Pancreas (tissue), 10 donors: Measurements from ENCODE around the gene DCTN4. TPM values are rescaled to one million over a fixed set of nuclear protein-coding genes. Genes with fewer than 3 reads are reported as not detected.
"Not testable (repeated sequence)": the region's sequence is repeated elsewhere in the genome, so short reads cannot be mapped to it uniquely, and the experiment has no call there.

Experiments
- ATAC-seq, 4 donors: fragments of 200-7000 bp; cut with Tn5 transposase; one replicate each; pipeline versions ENCODE4 v1.8.0 to v1.9.1; 2020; ENCODE audit warnings: mild to moderate bottlenecking in 4 of 4, moderate library complexity in 4 of 4
- DNase-seq, 6 donors: peaks; one replicate each; pipeline ENCODE4 v3.0.0-alpha.2; 2020
- FAIRE-seq: peaks from 2 replicates; lab custom pipeline; 2012; peaks lifted over from hg19 to GRCh38; lab: Jason Lieb, UNC
- H3K27ac ChIP-seq, 4 donors: fragments of 200-600 bp; sonication (generic); 1 replicate in 3 of 4; 2 replicates in 1 of 4; pipeline versions ENCODE4 v1.5.0 to v1.8.0; 2020
- H3K27me3 ChIP-seq, 4 donors: fragments of 200-600 bp; one replicate each; pipeline ENCODE4 v1.8.0; 2021
- H3K36me3 ChIP-seq, 3 donors: fragments of 200-600 bp; sonication (generic) in 1 of 3; one replicate each; pipeline versions ENCODE4 v1.5.0 to v1.8.0; 2020 to 2021
- H3K4me1 ChIP-seq, 3 donors: fragments of 200-600 bp; one replicate each; pipeline ENCODE4 v1.8.0; 2021
- H3K4me3 ChIP-seq, 4 donors: fragments of 200-600 bp; sonication (generic) in 2 of 4; one replicate each; pipeline versions ENCODE4 v1.5.0 to v1.8.0; 2020 to 2021
- H3K9me3 ChIP-seq, 4 donors: fragments of 200-600 bp; one replicate each; pipeline ENCODE4 v1.8.0; 2021
- WGBS, 2 donors: extraction: QIAGEN DNeasy Blood & Tissue Kit; methylation state at CpG; one replicate each; pipeline ENCODE4 v1.1.7; 2013; 5-methylcytosine and 5-hydroxymethylcytosine counted together
- intact Hi-C, 3 donors: fragments of 100-400 bp; cut with DNase I; formaldehyde crosslinking; loops; one replicate each; pipeline versions ENCODE4 v1.11.1 to v1.14.2; 2022
- polyA plus RNA-seq, 2 donors: library from polyadenylated mRNA; stranded (reverse); fragments of 200-250 nt; gene quantifications; one replicate each; pipeline ENCODE4 v1.2.3, GENCODE V29; 2013
- total RNA-seq, 6 donors: library from RNA; stranded (reverse); fragmentation: NEBNext Ultra II Directional in 4 of 6; extraction: Animal tissue kit (Norgen Biotek cat#: 25700) in 4 of 6; gene quantifications; one replicate each; pipeline versions ENCODE4 v1.2.1 to v1.2.4, GENCODE V29; 2021 to 2023
- TF ChIP-seq, protein P1 (sequence below), 4 donors: fragments of 200-600 bp; sonication (generic) in 3 of 4; IDR thresholded peaks; one replicate each; pipeline versions ENCODE4 v1.5.0 to v1.8.0; 2021; ENCODE audit warnings: antibody characterized with exemption in 4 of 4
- donor health status: healthy with polysubstance abuse.
- donor health status: DM: no; HTN: no; CAD: no; lungs with moderate emphysema.
- donor health status: DM: no; HTN: no; CAD: no.
- donor health status: control.
- donor health status: control.
- donor health status: Bipolar disorder and iron deficiency.
- donor health status: DM: yes; HTN: yes; CAD: no.
- donor health status: DM: no; HTN: no; CAD: no.
- donor health status: DM: no; HTN: no; CAD: no.
- donor health status: DM: yes; HTN: yes; CAD: no.

The DCTN4 gene
- total and polyA plus RNA-seq, 8 donors, result 13.8 to 61.1 (median 45.1) TPM

DNA sequence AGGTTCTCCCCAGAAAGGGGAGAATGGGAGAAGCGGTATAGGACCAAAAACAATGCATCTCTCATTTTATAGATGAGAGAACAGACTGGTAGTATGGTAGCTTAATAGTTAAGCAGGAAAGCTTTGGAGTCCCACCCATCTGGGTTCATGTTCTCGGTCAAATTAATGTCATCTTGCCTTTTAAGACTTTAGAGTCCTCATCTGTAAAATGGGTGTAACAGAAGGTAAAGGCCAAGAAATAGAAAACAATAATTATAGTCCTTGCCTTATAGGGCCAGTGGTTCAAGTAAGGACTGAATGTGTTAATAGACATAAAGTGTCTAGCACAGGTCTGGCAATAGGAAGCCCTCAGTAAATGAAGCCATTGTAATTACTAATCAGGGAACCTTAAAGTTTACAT is 36.1 kb upstream of the DCTN4 start:
- TF ChIP-seq, protein P1, sequence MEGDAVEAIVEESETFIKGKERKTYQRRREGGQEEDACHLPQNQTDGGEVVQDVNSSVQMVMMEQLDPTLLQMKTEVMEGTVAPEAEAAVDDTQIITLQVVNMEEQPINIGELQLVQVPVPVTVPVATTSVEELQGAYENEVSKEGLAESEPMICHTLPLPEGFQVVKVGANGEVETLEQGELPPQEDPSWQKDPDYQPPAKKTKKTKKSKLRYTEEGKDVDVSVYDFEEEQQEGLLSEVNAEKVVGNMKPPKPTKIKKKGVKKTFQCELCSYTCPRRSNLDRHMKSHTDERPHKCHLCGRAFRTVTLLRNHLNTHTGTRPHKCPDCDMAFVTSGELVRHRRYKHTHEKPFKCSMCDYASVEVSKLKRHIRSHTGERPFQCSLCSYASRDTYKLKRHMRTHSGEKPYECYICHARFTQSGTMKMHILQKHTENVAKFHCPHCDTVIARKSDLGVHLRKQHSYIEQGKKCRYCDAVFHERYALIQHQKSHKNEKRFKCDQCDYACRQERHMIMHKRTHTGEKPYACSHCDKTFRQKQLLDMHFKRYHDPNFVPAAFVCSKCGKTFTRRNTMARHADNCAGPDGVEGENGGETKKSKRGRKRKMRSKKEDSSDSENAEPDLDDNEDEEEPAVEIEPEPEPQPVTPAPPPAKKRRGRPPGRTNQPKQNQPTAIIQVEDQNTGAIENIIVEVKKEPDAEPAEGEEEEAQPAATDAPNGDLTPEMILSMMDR (IDR thresholded peaks at IDR 0.05), result no peak
- no peak for FAIRE-seq
- H3K9me3 ChIP-seq, result no peaks in the 10 kb centered on the region
- no peak overlapping the region for H3K4me3 ChIP-seq
- intact Hi-C loops, result loop anchor here in 1 of 3 donors (10.0 kb wide), 1 partner anchor 50 kb away; the partner anchor contains the start of gene IRGM
- no peak for DNase-seq
- ATAC-seq, result no peak
- peaks cover 0 to 8% (median 4%) of the 10 kb centered on the region in 3 donors for H3K4me1 ChIP-seq
- H3K27me3 ChIP-seq, result no peaks in the 10 kb centered on the region
- no peak overlapping the region for H3K27ac ChIP-seq
- H3K36me3 ChIP-seq, result peaks cover 0 to 17% (median 0%) of the 10 kb centered on the region in 3 donors
- 87 to 96% methylated on average over 2 of the region's 2 CpGs for WGBS, 2 donors

DNA sequence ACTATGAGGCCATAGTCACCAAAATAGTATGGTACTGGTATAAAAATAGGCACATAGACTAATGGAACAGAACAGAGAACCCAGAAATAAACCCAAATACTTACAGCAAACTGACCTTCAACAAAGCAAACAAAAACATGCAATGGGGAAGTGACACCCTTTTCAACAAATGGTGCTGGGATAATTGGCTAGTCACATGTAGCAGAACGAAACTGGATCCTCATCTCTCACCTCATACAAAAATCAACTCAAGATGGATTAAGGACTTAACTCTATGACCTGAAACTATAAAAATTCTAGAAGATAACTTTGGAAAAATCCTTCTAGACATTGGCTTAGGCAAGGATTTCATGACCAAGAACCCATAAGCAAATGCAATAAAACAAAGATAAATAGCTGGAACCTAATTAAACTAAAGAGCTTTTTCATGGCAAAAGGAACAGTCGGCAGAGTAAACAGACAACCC is 34.6 kb upstream of the DCTN4 start:
- FAIRE-seq, result not testable (repeated sequence)

DNA sequence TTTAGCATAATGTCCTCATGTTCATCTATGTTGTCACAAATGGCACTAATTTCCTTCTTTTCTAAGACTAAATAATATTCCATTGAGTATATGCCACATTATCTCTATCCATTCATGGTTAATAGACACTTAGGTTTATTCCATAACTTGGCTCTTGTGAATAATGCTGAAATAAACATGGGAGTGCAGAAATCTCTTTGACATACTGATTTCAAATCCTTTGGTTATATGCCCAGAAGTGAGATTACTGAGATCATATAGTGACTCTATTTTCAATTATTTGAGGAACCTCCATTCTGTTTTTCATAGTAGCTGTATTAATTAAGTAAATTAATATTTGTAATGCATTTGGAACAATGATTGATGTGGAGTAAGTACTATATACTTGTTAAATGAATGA is 32.7 kb upstream of the DCTN4 start:
- FAIRE-seq (no peak), ATAC-seq (no peak), DNase-seq (no peak)
- TF ChIP-seq, protein P1 (IDR thresholded peaks at IDR 0.05), result no peak
- intact Hi-C loops, result loop anchor here in 1 of 3 donors (10.0 kb wide), 1 partner anchor 53 kb away; the partner anchor contains the start of gene IRGM
- Histone ChIP-seq H3K36me3 (peaks cover 0 to 13% (median 0%) of the 10 kb centered on the region in 3 donors), H3K4me1 (peaks cover 0 to 20% (median 15%) of the 10 kb centered on the region in 3 donors), H3K9me3 (no peaks in the 10 kb centered on the region), H3K27ac (no peak overlapping the region), H3K4me3 (no peak overlapping the region), H3K27me3 (no peaks in the 10 kb centered on the region)

More for the DNA sequence above, 34.6 kb upstream of the DCTN4 start:
- WGBS, 2 donors, result 67 to 74% methylated on average over 2 of the region's 2 CpGs
- H3K27ac ChIP-seq, H3K27me3 ChIP-seq, H3K4me3 ChIP-seq, DNase-seq, ATAC-seq, H3K9me3 ChIP-seq: not testable (repeated sequence)
- peaks cover 0 to 20% (median 7%) of the 10 kb centered on the region in 3 donors for H3K4me1 ChIP-seq
- H3K36me3 ChIP-seq, result peaks cover 0 to 17% (median 0%) of the 10 kb centered on the region in 3 donors
- intact Hi-C loops, result loop anchor here in 1 of 3 donors (10.0 kb wide), 1 partner anchor 51 kb away; the partner anchor contains the start of gene IRGM

DNA sequence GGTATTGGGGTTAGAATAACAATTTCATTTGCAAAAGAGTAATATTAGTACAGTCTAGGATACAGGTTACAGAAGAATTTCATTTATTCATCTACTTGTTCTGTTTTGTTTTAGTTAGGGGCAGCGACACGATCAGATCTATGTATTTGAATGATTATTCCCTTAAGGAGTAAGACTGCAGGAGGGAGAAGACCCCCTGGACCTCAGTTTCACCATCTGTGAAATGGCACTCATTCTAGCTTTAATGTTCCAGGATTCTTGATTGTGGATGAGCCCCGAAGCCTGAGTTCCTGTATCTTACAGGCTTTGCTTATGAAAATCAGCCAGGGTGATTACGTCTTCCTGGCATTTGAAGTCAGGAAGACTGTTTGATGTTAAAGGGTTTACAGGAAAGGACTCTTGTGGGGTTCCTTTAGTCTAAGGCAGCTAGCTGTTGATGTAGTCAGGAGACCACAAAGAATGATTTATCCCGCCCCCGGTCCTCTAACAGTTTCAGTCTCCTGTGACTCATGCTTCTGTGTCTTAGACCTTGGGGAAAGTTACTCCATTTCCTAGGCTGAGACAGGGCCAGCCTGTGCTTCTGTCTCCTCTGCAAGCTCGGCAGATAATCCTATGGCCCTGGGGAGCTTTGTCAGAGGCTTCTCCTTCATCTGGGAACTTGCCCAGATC is 31.3 kb upstream of the DCTN4 start:
- intact Hi-C loops, result loop anchor here in 1 of 3 donors (10.0 kb wide), 1 partner anchor 55 kb away; the partner anchor contains the start of gene IRGM
- H3K4me1 ChIP-seq, result peaks cover 0 to 20% (median 15%) of the 10 kb centered on the region in 3 donors
- TF ChIP-seq, protein P1 (IDR thresholded peaks at IDR 0.05), result no peak
- no peaks in the 10 kb centered on the region for H3K36me3 ChIP-seq
- H3K27me3 ChIP-seq, result no peaks in the 10 kb centered on the region
- H3K27ac ChIP-seq, result peak overlapping the region in 2 of 4 donors; percentile 40 to 51
- H3K9me3 ChIP-seq, result no peaks in the 10 kb centered on the region
- FAIRE-seq, result no peak
- H3K4me3 ChIP-seq, result no peak overlapping the region
- WGBS, 2 donors, result 78 to 80% methylated on average over 7 of the region's 7 CpGs
- peak in 3 of 4 donors; percentile 69 to 87 (median 86) for ATAC-seq
- DNase-seq, result peak in 2 of 6 donors; percentile 24 to 26

DNA sequence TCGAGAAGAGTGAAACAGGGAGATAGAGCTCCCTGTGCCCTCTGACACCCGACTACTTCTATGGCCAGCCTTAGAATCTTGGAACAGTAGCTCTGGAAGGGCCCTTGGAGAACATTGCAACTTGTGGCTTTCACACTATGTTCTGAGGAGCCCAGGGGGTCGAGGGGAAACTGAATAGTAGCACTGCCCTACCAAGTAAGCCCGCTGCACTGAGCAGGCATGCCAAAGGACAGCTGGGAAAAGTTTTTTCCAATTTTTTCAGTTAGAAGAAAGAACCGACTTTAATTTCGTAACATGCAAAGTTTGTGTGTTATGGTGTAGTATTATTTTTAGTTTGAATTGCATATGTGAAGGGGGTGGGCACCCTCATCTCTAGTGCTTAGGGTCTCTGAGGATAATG is 30.6 kb upstream of the DCTN4 start:
- no peaks in the 10 kb centered on the region for H3K27me3 ChIP-seq
- H3K36me3 ChIP-seq, result no peaks in the 10 kb centered on the region
- H3K9me3 ChIP-seq, result no peaks in the 10 kb centered on the region
- FAIRE-seq, result no peak
- ATAC-seq, result no peak
- 81 to 86% methylated on average over 6 of the region's 6 CpGs for WGBS, 2 donors
- peak overlapping the region in 2 of 4 donors; percentile 40 to 51 for H3K27ac ChIP-seq
- intact Hi-C loops, result no loop called here
- TF ChIP-seq, protein P1 (IDR thresholded peaks at IDR 0.05), result no peak
- H3K4me3 ChIP-seq, result no peak overlapping the region
- H3K4me1 ChIP-seq, result peaks cover 1 to 21% (median 19%) of the 10 kb centered on the region in 3 donors
- DNase-seq, result no peak
